Vagina (tissue), 2 donors: ENCODE results near the gene SPINT2. TPM values are rescaled to one million over a fixed set of nuclear protein-coding genes. Genes with fewer than 3 reads are reported as not detected.
"Not testable (repeated sequence)": the region's sequence is repeated elsewhere in the genome, so short reads cannot be mapped to it uniquely, and the experiment has no call there.

Source experiments
- DNase-seq, 2 donors: peaks; one replicate each; pipeline ENCODE4 v3.0.0-alpha.2; 2017; ENCODE audit errors: extremely low spot score in 2 of 2
- H3K27ac ChIP-seq: fragments of 200-600 bp; sonication (generic); one replicate; pipeline ENCODE4 v1.5.1; 2019
- H3K27me3 ChIP-seq: fragments of 200-600 bp; sonication (generic); one replicate; pipeline ENCODE4 v1.5.1; 2019
- H3K36me3 ChIP-seq, 2 donors: fragments of 200-600 bp; sonication (generic); one replicate each; pipeline ENCODE4 v1.5.1; 2017 to 2019
- H3K4me1 ChIP-seq: fragments of 200-600 bp; sonication (generic); one replicate; pipeline ENCODE4 v1.5.1; 2019
- H3K4me3 ChIP-seq, 2 donors: fragments of 200-600 bp; sonication (generic); 1 replicate in 1 of 2; 2 replicates in 1 of 2; pipeline ENCODE4 v1.5.1; 2016 to 2019
- H3K9me3 ChIP-seq: fragments of 200-600 bp; sonication (generic); one replicate; pipeline ENCODE4 v1.5.1; 2019
- CTCF ChIP-seq, 3 experiments: fragments of 450-650 bp in 2 of 3; fragments of 200-600 bp in 1 of 3; sonication (generic) in 1 of 3; IDR thresholded peaks; one replicate each; pipeline ENCODE4 v1.5.1; 2017 to 2019; ENCODE audit warnings: antibody characterized with exemption in 3 of 3, mild to moderate bottlenecking in 2 of 3, moderate library complexity in 2 of 3
- POLR2A ChIP-seq, 2 donors: fragments of 450-650 bp; IDR thresholded peaks; one replicate each; pipeline ENCODE4 v1.6.1; 2017; ENCODE audit warnings: antibody characterized with exemption in 2 of 2, mild to moderate bottlenecking in 2 of 2, moderate library complexity in 2 of 2
- POLR2AphosphoS5 ChIP-seq, 2 donors: sonication (generic); formaldehyde crosslinking; IDR thresholded peaks; one replicate each; pipeline ENCODE4 v1.9.0; 2017; ENCODE audit warnings: antibody characterized with exemption in 2 of 2, mild to moderate bottlenecking in 2 of 2, low read depth in 1 of 2; ENCODE audit not compliant: insufficient read depth in 1 of 2
- intact Hi-C: fragments of 100-400 bp; cut with DNase I; formaldehyde crosslinking; loops from one replicate; pipeline ENCODE4 v1.15.1; 2023
- total RNA-seq: library from RNA; depleted of rRNA; stranded (reverse); fragments of >200 nt; gene quantifications from one replicate; pipeline ENCODE4 v1.2.3, GENCODE V29; 2016

SPINT2 gene
- total RNA-seq, 1 donor from 2014 or later = 174 TPM

- Histone ChIP-seq H3K36me3 (no peaks in the 10 kb centered on the region), H3K27ac (peak overlapping the region; percentile 86), H3K4me3 (peak overlapping the region; percentile 34 to 46), H3K27me3 (no peaks in the 10 kb centered on the region), H3K9me3 (no peaks in the 10 kb centered on the region), H3K4me1 (peaks cover 32% of the 10 kb centered on the region)
- no peak for DNase-seq
- intact Hi-C loops = no loop called here
- TF ChIP-seq POLR2AphosphoS5 (IDR thresholded peaks at IDR 0.05; ENCODE audit: insufficient read depth in 1 of 2, low read depth in 1 of 2) = peak in 1 of 2 donors; percentile 79
- TF ChIP-seq CTCF (IDR thresholded peaks at IDR 0.05) = no peak
- TF ChIP-seq POLR2A (IDR thresholded peaks at IDR 0.05) = no peak
Observed at GRCh38 chr19:38252941-38253691, 11.3 kb upstream of the SPINT2 start.

- Histone ChIP-seq H3K4me3 (peak overlapping the region; percentile 34 to 46), H3K27me3 (no peaks in the 10 kb centered on the region), H3K36me3 (no peaks in the 10 kb centered on the region), H3K27ac (peak overlapping the region; percentile 86), H3K4me1 (peaks cover 32% of the 10 kb centered on the region), H3K9me3 (no peaks in the 10 kb centered on the region)
- intact Hi-C loops = no loop called here
- DNase-seq = no peak
- TF ChIP-seq POLR2AphosphoS5 (IDR thresholded peaks at IDR 0.05; ENCODE audit: insufficient read depth in 1 of 2, low read depth in 1 of 2) = no peak
- TF ChIP-seq POLR2A (IDR thresholded peaks at IDR 0.05) = no peak
- TF ChIP-seq CTCF (IDR thresholded peaks at IDR 0.05) = no peak
Observed at GRCh38 chr19:38253788-38254187, 10.6 kb upstream of the SPINT2 start.

GRCh38 chr19:38255383-38256014 lies 8.9 kb upstream of the SPINT2 start:
- no peaks in the 10 kb centered on the region for H3K27me3 ChIP-seq
- no peaks in the 10 kb centered on the region for H3K9me3 ChIP-seq
- peaks cover 28% of the 10 kb centered on the region for H3K4me1 ChIP-seq
- H3K36me3 ChIP-seq = no peaks in the 10 kb centered on the region
- DNase-seq = no peak
- peak overlapping the region; percentile 45 to 65 for H3K4me3 ChIP-seq
- TF ChIP-seq POLR2AphosphoS5 (IDR thresholded peaks at IDR 0.05; ENCODE audit: insufficient read depth in 1 of 2, low read depth in 1 of 2) (no peak), POLR2A (IDR thresholded peaks at IDR 0.05) (no peak), CTCF (IDR thresholded peaks at IDR 0.05) (no peak)
- peak overlapping the region; percentile 51 for H3K27ac ChIP-seq
- intact Hi-C loops = no loop called here

GRCh38 chr19:38261942-38262341 lies 2.4 kb upstream of the SPINT2 start:
- H3K36me3 ChIP-seq, H3K27me3 ChIP-seq, H3K4me3 ChIP-seq, H3K9me3 ChIP-seq, DNase-seq, intact Hi-C loops, H3K27ac ChIP-seq: not testable (repeated sequence)
- H3K4me1 ChIP-seq = peaks cover 30% of the 10 kb centered on the region

- Histone ChIP-seq H3K9me3 (no peaks in the 10 kb centered on the region), H3K36me3 (no peaks in the 10 kb centered on the region), H3K27me3 (no peaks in the 10 kb centered on the region), H3K27ac (no peak overlapping the region), H3K4me1 (peaks cover 34% of the 10 kb centered on the region), H3K4me3 (no peak overlapping the region)
- TF ChIP-seq POLR2A (IDR thresholded peaks at IDR 0.05) (no peak), POLR2AphosphoS5 (IDR thresholded peaks at IDR 0.05; ENCODE audit: insufficient read depth in 1 of 2, low read depth in 1 of 2) (no peak), CTCF (IDR thresholded peaks at IDR 0.05) (no peak)
- no peak for DNase-seq
- intact Hi-C loops = no loop called here
Observed at GRCh38 chr19:38262585-38263268, 1.6 kb upstream of the SPINT2 start.
